Vagina (tissue), 2 donors: ENCODE data around the gene GALNT15.

ENCODE experiments used
- CTCF ChIP-seq, 3 experiments: fragments of 450-650 bp in 2 of 3; fragments of 200-600 bp in 1 of 3; sonication (generic) in 1 of 3; IDR thresholded peaks; one replicate each; pipeline ENCODE4 v1.5.1; 2017 to 2019; ENCODE audit warnings: antibody characterized with exemption in 3 of 3, mild to moderate bottlenecking in 2 of 3, moderate library complexity in 2 of 3
- POLR2A ChIP-seq, 2 donors: fragments of 450-650 bp; IDR thresholded peaks; one replicate each; pipeline ENCODE4 v1.6.1; 2017; ENCODE audit warnings: antibody characterized with exemption in 2 of 2, mild to moderate bottlenecking in 2 of 2, moderate library complexity in 2 of 2
- POLR2AphosphoS5 ChIP-seq, 2 donors: sonication (generic); formaldehyde crosslinking; IDR thresholded peaks; one replicate each; pipeline ENCODE4 v1.9.0; 2017; ENCODE audit warnings: antibody characterized with exemption in 2 of 2, mild to moderate bottlenecking in 2 of 2, low read depth in 1 of 2; ENCODE audit not compliant: insufficient read depth in 1 of 2

- TF ChIP-seq CTCF (IDR thresholded peaks at IDR 0.05) (no peak), POLR2AphosphoS5 (IDR thresholded peaks at IDR 0.05; ENCODE audit: insufficient read depth in 1 of 2, low read depth in 1 of 2) (no peak), POLR2A (IDR thresholded peaks at IDR 0.05) (no peak)
Observed at GRCh38 chr3:16176391-16177030, 2.0 kb downstream of the GALNT15 start.
